HL-60 (cell line): ENCODE data around the gene CHRM5.

Experiments used
- DNase-seq, 2 experiments: peaks; one replicate each; pipeline ENCODE4 v3.0.0-alpha.2; 2010 to 2020; ENCODE audit warnings: low read depth in 1 of 2, low spot score in 1 of 2
- H3K27ac ChIP-seq: fragments of 250-450 bp; sonication (Bioruptor Pico); replicated peaks from 2 replicates; pipeline ENCODE4 v1.5.1; 2020; ENCODE audit warnings: mild to moderate bottlenecking, moderate library complexity
- H3K27me3 ChIP-seq: fragments of 250-450 bp; sonication (Bioruptor Pico); 2 replicates; pipeline ENCODE4 v1.5.1; 2021; ENCODE audit warnings: mild to moderate bottlenecking, moderate library complexity; ENCODE audit not compliant: insufficient read depth, poor library complexity, severe bottlenecking
- H3K4me3 ChIP-seq: replicated peaks from 2 replicates; pipeline ENCODE4 v1.5.1; 2011; ENCODE audit warnings: mild to moderate bottlenecking, control low read depth, low read length; ENCODE audit not compliant: insufficient read depth
- GABPA ChIP-seq: IDR thresholded peaks from 2 replicates; pipeline ENCODE4 v1.6.1; 2012; ENCODE audit warnings: low read depth
- POLR2AphosphoS5 ChIP-seq: IDR thresholded peaks from 2 replicates; pipeline ENCODE4 v1.6.1; 2012; ENCODE audit warnings: low read depth
- SPI1 ChIP-seq: IDR thresholded peaks from 2 replicates; pipeline ENCODE4 v1.6.1; 2012; ENCODE audit warnings: low read depth, mild to moderate bottlenecking, borderline replicate concordance
- TF ChIP-seq, protein P1 (sequence below): IDR thresholded peaks from one replicate; pipeline ENCODE4 v1.5.1; 2011; ENCODE audit warnings: low read length, control low read depth, inconsistent platforms; ENCODE audit not compliant: insufficient read depth
- TF ChIP-seq, protein P2 (sequence below): IDR thresholded peaks from 2 replicates; pipeline ENCODE4 v1.6.1; 2012; ENCODE audit warnings: low read depth; ENCODE audit not compliant: insufficient replicate concordance

The CHRM5 gene

DNA sequence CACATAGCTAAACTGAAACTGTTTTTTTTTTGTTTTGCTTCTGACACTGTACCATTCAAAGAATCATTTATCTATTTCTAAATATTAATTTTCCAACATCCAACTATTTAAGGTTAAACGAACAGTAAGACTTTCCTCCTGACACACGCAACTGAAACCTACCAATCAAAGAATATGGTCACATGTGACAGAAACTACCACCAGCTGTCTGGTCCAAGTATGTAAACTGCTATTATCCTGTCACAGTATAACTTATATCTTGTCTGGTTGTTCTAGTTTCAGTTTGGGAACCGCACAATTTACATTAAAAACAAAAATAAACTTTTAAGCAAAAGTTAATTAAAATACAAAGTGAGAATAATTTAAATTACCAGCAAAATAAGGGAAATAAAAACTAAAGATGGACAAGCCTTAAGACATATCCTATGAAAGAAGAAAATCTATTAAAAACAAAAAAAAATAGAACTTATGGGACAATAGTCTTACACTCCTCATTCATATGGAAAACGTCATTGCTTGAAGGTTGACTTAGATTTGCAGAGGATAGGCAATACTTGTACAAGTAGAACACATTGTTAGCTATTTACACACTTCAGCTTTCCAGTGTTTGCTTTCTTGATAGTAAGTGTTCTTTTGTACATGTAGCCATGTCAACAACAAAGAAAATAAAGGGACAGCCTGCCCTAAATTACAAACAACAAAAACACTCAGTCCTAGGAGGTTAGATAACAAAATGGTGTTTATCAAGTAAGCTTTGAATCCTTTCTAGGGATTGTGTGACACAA is 26.8 kb upstream of the CHRM5 start:
- TF ChIP-seq, protein P1, sequence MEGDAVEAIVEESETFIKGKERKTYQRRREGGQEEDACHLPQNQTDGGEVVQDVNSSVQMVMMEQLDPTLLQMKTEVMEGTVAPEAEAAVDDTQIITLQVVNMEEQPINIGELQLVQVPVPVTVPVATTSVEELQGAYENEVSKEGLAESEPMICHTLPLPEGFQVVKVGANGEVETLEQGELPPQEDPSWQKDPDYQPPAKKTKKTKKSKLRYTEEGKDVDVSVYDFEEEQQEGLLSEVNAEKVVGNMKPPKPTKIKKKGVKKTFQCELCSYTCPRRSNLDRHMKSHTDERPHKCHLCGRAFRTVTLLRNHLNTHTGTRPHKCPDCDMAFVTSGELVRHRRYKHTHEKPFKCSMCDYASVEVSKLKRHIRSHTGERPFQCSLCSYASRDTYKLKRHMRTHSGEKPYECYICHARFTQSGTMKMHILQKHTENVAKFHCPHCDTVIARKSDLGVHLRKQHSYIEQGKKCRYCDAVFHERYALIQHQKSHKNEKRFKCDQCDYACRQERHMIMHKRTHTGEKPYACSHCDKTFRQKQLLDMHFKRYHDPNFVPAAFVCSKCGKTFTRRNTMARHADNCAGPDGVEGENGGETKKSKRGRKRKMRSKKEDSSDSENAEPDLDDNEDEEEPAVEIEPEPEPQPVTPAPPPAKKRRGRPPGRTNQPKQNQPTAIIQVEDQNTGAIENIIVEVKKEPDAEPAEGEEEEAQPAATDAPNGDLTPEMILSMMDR: no peak
- TF ChIP-seq GABPA (no peak), SPI1 (no peak), POLR2AphosphoS5 (no peak)
- TF ChIP-seq, protein P2, sequence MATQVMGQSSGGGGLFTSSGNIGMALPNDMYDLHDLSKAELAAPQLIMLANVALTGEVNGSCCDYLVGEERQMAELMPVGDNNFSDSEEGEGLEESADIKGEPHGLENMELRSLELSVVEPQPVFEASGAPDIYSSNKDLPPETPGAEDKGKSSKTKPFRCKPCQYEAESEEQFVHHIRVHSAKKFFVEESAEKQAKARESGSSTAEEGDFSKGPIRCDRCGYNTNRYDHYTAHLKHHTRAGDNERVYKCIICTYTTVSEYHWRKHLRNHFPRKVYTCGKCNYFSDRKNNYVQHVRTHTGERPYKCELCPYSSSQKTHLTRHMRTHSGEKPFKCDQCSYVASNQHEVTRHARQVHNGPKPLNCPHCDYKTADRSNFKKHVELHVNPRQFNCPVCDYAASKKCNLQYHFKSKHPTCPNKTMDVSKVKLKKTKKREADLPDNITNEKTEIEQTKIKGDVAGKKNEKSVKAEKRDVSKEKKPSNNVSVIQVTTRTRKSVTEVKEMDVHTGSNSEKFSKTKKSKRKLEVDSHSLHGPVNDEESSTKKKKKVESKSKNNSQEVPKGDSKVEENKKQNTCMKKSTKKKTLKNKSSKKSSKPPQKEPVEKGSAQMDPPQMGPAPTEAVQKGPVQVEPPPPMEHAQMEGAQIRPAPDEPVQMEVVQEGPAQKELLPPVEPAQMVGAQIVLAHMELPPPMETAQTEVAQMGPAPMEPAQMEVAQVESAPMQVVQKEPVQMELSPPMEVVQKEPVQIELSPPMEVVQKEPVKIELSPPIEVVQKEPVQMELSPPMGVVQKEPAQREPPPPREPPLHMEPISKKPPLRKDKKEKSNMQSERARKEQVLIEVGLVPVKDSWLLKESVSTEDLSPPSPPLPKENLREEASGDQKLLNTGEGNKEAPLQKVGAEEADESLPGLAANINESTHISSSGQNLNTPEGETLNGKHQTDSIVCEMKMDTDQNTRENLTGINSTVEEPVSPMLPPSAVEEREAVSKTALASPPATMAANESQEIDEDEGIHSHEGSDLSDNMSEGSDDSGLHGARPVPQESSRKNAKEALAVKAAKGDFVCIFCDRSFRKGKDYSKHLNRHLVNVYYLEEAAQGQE: no peak
- Histone ChIP-seq H3K27me3 (no peaks in the 10 kb centered on the region), H3K4me3 (no peak overlapping the region), H3K27ac (no peak overlapping the region)
- no peak for DNase-seq

DNA sequence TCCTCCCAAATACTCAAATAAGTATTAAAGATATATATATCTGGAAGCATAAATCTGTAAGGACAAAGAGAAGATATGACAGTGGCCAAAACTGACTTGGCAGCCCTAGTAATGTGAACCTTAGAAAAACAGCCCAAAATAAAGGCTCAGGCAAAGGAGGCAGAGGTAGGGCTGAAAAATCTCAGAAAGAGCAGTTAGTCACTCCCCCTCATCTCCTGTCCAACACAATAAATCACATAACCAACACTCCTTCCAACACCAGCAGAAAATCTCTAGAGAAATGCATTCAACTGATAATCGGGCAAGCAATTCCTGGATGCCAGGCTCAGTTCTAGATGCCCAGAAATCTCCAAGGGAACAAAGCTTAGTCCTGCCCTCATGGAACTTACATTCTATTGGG is 22.1 kb upstream of the CHRM5 start:
- H3K27ac ChIP-seq: no peak overlapping the region
- TF ChIP-seq POLR2AphosphoS5 (no peak), SPI1 (no peak), GABPA (no peak)
- TF ChIP-seq, protein P2: no peak
- TF ChIP-seq, protein P1: no peak
- no peak overlapping the region for H3K4me3 ChIP-seq
- no peaks in the 10 kb centered on the region for H3K27me3 ChIP-seq
- DNase-seq: no peak

DNA sequence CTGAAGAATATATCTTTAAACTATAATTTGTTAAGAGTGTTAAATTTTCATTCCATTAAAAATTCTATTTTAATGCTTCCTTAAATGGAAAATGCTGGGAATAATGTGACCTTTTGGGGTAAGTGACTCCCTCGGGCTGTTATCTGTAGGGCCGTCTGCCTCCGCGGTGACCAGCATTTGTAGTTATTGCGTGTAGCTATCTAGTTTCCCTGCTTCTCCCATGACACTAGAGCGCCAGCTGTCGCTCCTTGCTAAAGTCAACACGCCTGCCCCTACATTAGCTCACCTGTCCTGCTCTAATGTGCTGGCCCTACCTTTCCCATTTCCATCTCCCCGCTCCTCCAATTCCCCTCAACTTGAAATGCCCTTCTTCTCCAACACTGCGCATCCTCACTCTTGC is 12.4 kb upstream of the CHRM5 start:
- H3K27ac ChIP-seq: no peak overlapping the region
- no peaks in the 10 kb centered on the region for H3K27me3 ChIP-seq
- no peak overlapping the region for H3K4me3 ChIP-seq
- no peak for DNase-seq
- TF ChIP-seq, protein P2: no peak
- TF ChIP-seq, protein P1: no peak
- TF ChIP-seq GABPA (no peak), SPI1 (no peak), POLR2AphosphoS5 (no peak)
